IMR-90 (cell line): ENCODE measurements around the gene GNAO1.

Source experiments
- BHLHE40 ChIP-seq: fragments of 150-350 bp; IDR thresholded peaks from 2 replicates; pipeline ENCODE4 v1.6.1; 2016; ENCODE audit warnings: mild to moderate bottlenecking, low read depth, low read length
- CTCF ChIP-seq: conservative IDR thresholded peaks from 2 replicates; pipeline ENCODE4 v1.5.1; 2012; ENCODE audit warnings: mild to moderate bottlenecking, low read depth, low read length, improper control_type of control experiment
- MAZ ChIP-seq: IDR thresholded peaks from 2 replicates; pipeline ENCODE4 v1.6.1; 2012; ENCODE audit warnings: low read depth, mild to moderate bottlenecking, low read length, improper control_type of control experiment, moderate library complexity, borderline replicate concordance
- POLR2A ChIP-seq: IDR thresholded peaks from 2 replicates; pipeline ENCODE4 v1.6.1; 2012; ENCODE audit warnings: mild to moderate bottlenecking, low read depth, low read length
- RCOR1 ChIP-seq: IDR thresholded peaks from 2 replicates; pipeline ENCODE4 v1.6.1; 2012; ENCODE audit warnings: mild to moderate bottlenecking, low read length, improper control_type of control experiment; ENCODE audit not compliant: insufficient replicate concordance
- RFX5 ChIP-seq: IDR thresholded peaks from 2 replicates; pipeline ENCODE4 v1.8.0; 2012; ENCODE audit warnings: low read depth, mild to moderate bottlenecking, low read length, moderate library complexity

GRCh38 chr16:56332464-56333079 lies 141.3 kb downstream of the GNAO1 start:
- TF ChIP-seq POLR2A (no peak), RFX5 (no peak), MAZ (no peak), BHLHE40 (no peak), RCOR1 (no peak), CTCF (peak; percentile 47)
